GM12891 (cell line): Measurements from ENCODE around the gene SCYGR3.

ENCODE experiments used
- PAX5 ChIP-seq: IDR thresholded peaks from 2 replicates; pipeline ENCODE4 v1.6.1; 2011; ENCODE audit warnings: low read length, moderate library complexity, mild to moderate bottlenecking; ENCODE audit not compliant: insufficient read depth, severe bottlenecking
- POLR2A ChIP-seq: IDR thresholded peaks from 2 replicates; pipeline ENCODE4 v1.6.1; 2011; ENCODE audit warnings: low read depth, low read length, control low read depth
- POLR2AphosphoS5 ChIP-seq: IDR thresholded peaks from 2 replicates; pipeline ENCODE4 v1.6.1; 2011; ENCODE audit warnings: low read depth, low read length, control low read depth
- POU2F2 ChIP-seq: IDR thresholded peaks from 2 replicates; pipeline ENCODE4 v1.6.1; 2011; ENCODE audit warnings: low read depth, mild to moderate bottlenecking, control low read depth, low read length, moderate library complexity
- SPI1 ChIP-seq: IDR thresholded peaks from 2 replicates; pipeline ENCODE4 v1.6.1; 2011; ENCODE audit warnings: low read depth, low read length, control low read depth
- TAF1 ChIP-seq: IDR thresholded peaks from 2 replicates; pipeline ENCODE4 v1.6.1; 2011; ENCODE audit warnings: low read depth, low read length, control low read depth

GRCh38 chr2:227607941-227608340 is 6.7 kb downstream of the SCYGR3 start:
- no peak for TF ChIP-seq POLR2A
- TF ChIP-seq TAF1: no peak
- TF ChIP-seq SPI1: no peak
- no peak for TF ChIP-seq POLR2AphosphoS5
- TF ChIP-seq POU2F2: no peak
- no peak for TF ChIP-seq PAX5
